ENCODE data around the gene PDE1C.

PDE1C gene

DNA sequence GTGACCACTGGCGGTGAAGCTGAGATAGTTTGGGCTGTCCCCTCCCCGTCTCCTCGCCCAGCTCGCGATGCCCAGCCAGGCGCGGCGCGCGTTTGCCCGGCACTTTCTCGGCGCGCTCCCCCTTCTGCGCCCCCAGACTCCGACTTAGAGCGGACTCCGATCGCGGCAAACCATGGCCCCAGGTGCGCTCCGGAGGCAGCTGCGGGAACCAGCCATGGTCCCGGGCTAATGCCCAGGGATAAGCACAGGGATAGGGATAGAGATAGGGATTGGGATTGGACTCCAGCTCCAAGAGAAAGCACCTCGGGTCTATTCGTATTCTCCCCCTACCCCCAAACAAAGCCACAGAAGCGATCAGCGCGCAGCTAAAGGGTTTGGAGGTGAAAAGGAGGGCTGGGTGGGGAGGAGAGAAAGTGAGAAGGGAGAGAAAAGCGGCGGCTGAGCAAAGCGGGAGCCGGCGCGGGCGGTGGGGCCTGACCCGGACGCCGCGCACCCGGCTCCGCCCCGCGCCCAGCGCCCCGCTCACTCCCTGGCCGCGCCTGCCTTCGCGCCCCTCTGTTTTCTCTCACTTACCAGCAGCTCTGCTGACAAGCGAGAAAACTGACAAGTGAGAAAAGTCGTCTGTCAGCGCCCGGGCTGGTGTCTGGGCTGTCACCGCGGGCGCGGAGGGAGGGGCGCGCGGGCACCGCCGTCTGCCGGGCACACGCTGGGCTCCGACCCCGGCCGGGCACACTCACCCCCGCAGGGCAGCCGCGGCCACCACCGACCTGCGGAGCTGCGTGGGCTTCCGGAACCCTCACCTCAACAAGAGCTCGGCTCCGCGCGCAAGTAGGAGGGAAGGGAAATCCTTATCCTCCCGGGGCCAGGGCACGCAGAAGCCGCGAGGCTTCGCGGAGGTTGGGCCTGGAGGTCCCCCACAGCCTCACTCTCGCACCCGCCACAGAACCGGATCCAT lies at the start of gene PDE1C:
Gene PDE1C, minus strand, starts transcription at position 2 of the 955 bp plus-strand sequence.
- H3K4me3 ChIP-seq (ENCODE audit: control insufficient read depth, low read depth, low read length), result peak within 1 kb of the TSS; percentile 35
- DNase-seq (ENCODE audit: low read depth), result no peak
- TF ChIP-seq, protein P1, sequence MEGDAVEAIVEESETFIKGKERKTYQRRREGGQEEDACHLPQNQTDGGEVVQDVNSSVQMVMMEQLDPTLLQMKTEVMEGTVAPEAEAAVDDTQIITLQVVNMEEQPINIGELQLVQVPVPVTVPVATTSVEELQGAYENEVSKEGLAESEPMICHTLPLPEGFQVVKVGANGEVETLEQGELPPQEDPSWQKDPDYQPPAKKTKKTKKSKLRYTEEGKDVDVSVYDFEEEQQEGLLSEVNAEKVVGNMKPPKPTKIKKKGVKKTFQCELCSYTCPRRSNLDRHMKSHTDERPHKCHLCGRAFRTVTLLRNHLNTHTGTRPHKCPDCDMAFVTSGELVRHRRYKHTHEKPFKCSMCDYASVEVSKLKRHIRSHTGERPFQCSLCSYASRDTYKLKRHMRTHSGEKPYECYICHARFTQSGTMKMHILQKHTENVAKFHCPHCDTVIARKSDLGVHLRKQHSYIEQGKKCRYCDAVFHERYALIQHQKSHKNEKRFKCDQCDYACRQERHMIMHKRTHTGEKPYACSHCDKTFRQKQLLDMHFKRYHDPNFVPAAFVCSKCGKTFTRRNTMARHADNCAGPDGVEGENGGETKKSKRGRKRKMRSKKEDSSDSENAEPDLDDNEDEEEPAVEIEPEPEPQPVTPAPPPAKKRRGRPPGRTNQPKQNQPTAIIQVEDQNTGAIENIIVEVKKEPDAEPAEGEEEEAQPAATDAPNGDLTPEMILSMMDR (conservative IDR thresholded peaks at IDR 0.05; ENCODE audit: control insufficient read depth, insufficient read depth, low read depth, low read length), result no peak

DNA sequence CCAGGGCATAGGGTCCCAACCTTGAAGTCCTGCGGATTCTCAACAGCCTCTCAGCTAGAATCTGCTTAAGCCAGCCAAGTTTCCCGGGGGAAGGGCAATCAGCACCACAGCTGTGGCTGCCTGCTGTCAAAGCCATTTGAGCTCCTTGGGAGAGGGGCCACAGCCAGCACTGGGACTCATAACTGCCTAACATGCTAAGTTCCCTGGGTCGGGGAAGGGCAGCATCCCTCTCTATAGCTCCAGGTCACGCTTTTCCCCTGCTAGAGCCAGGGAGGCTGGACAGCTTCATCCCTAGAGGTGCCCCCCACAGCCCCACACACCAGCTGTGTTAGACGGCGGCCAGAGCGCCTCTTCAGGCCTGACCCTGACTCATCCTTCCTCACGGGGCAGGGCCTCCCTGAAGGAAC lies 49.6 kb upstream of the PDE1C start:
- no peak overlapping the region for H3K4me3 ChIP-seq (ENCODE audit: control insufficient read depth, low read depth, low read length)
- no peak for DNase-seq (ENCODE audit: low read depth)
- TF ChIP-seq, protein P1 (conservative IDR thresholded peaks at IDR 0.05; ENCODE audit: control insufficient read depth, insufficient read depth, low read depth, low read length), result no peak

DNA sequence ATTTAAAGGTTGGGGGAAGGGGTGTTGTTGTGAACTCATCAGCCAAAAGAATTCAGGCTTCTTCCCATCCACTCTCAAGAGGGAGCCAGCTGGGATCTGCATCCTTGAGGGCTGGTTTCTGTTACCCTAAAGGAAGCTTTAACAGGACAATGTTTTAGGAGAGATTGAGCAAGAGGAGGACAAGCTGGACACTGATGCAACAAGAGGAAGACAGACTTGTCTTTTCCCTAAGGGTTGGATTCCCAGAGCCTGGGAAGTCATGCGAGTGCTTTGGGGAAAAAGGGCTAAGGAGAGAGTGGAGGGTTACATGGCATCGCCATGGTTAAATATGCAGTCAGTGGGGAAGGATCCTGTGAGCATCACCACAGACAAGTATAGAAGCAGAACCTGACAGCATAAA lies 47.6 kb upstream of the PDE1C start:
- TF ChIP-seq, protein P1 (conservative IDR thresholded peaks at IDR 0.05; ENCODE audit: control insufficient read depth, insufficient read depth, low read depth, low read length), result no peak
- no peak overlapping the region for H3K4me3 ChIP-seq (ENCODE audit: control insufficient read depth, low read depth, low read length)
- DNase-seq (ENCODE audit: low read depth), result no peak

DNA sequence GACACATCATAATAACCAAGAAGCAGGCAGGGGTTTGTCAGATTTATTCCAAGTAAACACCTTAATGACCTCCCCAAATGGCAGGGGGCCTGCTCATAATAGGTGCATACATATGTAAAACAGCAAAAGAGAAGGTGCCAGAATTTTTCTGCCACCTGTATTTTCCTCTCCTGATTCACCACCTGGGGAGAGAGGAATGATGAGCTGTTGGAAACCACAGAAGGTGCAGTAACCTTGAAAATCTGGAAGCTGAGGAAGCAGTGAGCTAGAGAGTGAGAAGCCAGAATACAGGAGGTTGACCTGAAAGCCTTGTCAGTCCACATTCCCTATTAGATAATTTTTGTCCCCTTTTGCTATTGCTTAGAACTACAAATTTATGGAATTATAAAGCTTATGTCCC lies 46.2 kb upstream of the PDE1C start:
- no peak overlapping the region for H3K4me3 ChIP-seq (ENCODE audit: control insufficient read depth, low read depth, low read length)
- TF ChIP-seq, protein P1 (conservative IDR thresholded peaks at IDR 0.05; ENCODE audit: control insufficient read depth, insufficient read depth, low read depth, low read length), result no peak
- no peak for DNase-seq (ENCODE audit: low read depth)

DNA sequence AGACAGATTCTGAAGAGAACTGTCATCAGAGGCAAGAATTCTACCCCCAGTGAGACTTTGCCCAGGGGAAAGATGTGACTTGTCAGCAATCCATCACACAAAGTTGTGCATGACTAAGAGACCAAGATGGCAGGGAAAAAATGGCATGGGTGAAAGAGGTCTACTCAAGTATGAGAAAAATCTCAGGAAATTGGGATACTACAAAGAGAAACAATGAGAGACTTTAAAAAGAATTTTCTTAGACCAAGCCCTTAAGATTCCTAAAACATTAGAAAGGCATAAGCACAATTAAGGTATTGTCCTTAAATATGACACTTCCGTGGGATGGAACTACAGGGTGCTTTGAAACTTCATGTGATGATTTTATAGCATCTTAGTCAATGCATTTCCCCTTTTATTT lies 45.6 kb upstream of the PDE1C start:
- no peak overlapping the region for H3K4me3 ChIP-seq (ENCODE audit: control insufficient read depth, low read depth, low read length)
- TF ChIP-seq, protein P1 (conservative IDR thresholded peaks at IDR 0.05; ENCODE audit: control insufficient read depth, insufficient read depth, low read depth, low read length), result no peak
- DNase-seq (ENCODE audit: low read depth), result no peak

DNA sequence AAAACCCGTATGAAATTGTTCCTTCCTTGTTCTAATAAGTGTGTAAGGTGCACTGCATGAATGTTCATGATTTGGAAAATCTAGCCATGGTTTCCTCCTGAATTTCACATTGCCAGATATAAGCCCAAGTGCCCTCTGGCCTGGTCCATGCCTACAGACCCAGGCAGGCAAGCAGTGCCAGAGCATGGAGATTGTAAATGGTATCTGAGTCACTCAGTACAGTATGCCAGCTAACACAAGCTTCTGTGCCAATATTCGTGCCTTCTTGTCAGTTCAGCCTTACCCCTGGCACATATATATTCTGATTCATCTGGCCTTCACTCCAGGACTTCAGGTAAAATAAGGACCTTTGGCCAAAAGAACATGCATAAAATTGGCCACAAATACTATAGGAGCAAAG lies 38.4 kb upstream of the PDE1C start:
- DNase-seq (ENCODE audit: low read depth), result no peak
- H3K4me3 ChIP-seq (ENCODE audit: control insufficient read depth, low read depth, low read length), result no peak overlapping the region
- TF ChIP-seq, protein P1 (conservative IDR thresholded peaks at IDR 0.05; ENCODE audit: control insufficient read depth, insufficient read depth, low read depth, low read length), result no peak
